HG03575 (cell line): ENCODE results near the gene SUSD6.
A peak's percentile ranks its signal among the peaks of the same experiment; 100 is the strongest.
"Not testable (repeated sequence)": the region's sequence is repeated elsewhere in the genome, so short reads cannot be mapped to it uniquely, and the experiment has no call there.

Experiments
- ATAC-seq: cut with Tn5 transposase; IDR thresholded peaks from one replicate; pipeline ENCODE4 v1.9.1; 2021; ENCODE audit not compliant: unreplicated experiment, insufficient number of reproducible peaks, low FRiP score; ENCODE audit errors: extremely low read depth

SUSD6 gene

GRCh38 chr14:69682621-69683263 is 71.3 kb downstream of the SUSD6 start:
- ATAC-seq, result no peak

DNA sequence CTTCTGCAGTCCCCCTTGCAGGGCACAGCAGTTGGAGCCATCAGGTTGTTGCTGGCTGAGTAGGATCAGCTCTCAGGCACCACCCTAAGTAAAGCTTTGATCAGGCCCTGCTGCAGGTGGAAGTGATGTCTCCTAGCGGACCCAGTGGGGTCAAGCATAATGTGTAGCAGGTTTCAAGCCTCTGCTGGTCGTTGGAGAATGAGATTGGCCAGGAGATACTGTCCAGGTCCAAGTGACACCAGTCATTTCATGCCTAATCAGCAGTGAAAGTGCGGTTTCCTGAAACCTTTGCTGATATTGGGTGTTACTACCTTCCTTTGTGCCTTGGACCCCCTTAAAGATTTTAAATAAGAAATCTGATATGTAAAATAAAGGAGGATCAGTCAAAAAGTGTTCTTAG is 72.6 kb downstream of the SUSD6 start:
- no peak for ATAC-seq

GRCh38 chr14:69684461-69685217 is 73.2 kb downstream of the SUSD6 start:
- ATAC-seq, result no peak

DNA sequence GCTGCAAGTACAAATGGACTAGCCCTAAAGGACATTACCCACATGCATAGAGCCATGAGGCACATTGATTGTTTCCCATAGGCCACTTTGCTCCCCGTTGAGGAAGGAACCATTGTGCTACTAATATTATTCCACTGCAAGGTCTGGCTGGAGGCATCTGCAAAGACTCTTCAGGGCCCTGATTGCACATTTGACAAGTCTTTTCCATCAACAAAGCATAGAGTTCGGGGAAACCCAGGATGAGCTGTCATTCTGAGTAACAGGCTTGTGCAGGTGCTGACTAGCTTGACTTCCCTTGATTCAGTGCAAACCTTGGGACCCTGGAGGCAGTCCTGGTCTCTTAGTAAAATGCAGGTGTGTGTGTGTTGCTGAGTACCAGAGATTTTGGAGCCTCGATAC is 73.8 kb downstream of the SUSD6 start:
- ATAC-seq, result no peak

GRCh38 chr14:69685716-69686115 is 74.3 kb downstream of the SUSD6 start:
- no peak for ATAC-seq

GRCh38 chr14:69687606-69688298 is 76.4 kb downstream of the SUSD6 start:
- no peak for ATAC-seq

- ATAC-seq, result no peak
Measured at GRCh38 chr14:69688299-69688649, 76.9 kb downstream of the SUSD6 start.

DNA sequence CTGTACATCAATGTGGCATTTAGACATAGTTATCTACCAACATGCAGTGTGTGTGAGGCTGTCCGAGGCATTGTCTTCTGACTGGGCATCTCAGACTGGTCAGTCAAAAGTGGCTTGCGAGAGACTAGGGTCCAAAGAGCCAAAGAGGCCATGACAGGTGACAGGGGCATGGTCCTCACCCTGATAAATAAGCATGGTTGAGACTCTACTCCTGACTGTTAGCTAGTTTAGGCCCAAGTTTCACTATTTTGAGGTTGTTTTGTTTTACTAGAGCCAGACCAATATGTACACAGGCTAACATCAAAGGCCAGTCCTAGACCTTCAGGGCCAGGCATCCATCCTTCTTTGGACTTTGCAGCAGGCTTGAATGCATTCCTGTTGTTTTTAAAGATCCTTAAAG is 78.6 kb downstream of the SUSD6 start:
- ATAC-seq, result no peak

- ATAC-seq, result no peak
Measured at GRCh38 chr14:69692594-69692993, 81.2 kb downstream of the SUSD6 start.

- no peak for ATAC-seq
Measured at GRCh38 chr14:69693145-69693544, 81.7 kb downstream of the SUSD6 start.

DNA sequence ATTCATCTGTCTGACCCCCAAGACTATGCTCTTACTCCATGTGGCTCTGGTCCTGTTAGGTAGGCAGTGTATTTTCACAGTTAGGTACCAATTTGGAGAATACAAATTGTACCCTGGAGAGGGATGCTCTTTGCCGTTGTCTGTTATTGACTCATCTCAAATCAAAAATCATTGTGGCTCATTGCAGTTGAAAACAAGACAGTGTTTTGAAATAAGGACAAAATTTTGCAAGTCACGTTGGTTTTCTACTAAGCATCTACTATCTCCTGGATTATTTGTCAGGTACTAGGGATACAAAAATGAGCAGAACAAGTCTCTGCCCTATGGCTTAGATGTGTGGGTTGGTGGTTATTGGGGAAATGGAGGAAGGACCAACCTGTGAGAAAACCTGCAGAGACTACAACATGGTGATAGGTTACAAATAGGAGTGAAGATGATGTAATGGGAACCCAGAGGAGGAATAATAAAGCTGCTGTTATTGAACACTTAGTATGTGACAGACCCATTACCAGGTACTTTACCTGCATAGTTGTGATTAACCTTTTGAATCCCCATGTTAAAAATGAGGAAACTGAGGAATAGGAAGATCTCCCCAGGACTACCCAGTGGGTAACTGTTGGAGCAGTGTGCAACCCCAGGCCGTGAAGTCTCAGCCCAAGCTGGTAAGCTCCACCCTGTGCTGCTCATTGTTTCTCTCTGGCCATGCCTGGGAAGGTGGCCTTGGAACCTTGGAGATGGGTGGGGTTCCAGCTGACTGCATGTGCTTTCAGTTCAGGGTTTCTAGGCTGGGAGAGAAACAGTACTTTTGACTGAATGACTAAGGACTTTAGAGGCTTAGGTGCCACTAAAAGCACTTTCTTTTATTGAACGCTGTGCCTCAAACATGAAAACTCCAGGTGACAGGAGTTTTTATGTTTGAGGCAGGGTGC is 82.7 kb downstream of the SUSD6 start:
- ATAC-seq, result peak; percentile 30

DNA sequence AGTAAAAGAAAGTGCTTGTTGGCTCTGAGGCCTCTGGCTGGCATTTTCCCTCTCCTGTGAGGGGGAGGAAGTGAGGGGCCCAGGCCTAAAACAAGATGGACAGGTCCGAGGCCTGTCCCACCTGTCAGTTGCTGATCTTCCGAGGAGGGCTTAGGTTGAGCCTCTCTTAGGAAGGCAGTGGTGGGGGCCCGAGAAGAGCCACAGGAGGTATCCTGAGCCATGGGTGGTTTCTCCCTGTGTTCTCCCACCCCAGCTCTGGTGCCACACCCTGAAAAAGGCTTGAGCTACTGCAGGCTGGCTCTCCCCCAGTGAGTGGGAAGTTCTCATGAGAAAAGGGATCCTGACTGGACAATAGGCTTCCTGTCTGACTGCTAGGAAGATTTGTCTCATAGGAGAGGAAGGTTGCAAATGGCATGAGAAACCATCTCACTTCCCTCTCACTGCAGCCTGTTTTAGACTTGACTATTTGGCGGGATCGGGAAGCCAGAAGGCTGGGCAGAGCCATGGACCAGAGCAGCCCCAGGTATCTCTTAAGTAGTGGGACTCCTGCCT is 83.4 kb downstream of the SUSD6 start:
- no peak for ATAC-seq

GRCh38 chr14:69695322-69696203 is 84.2 kb downstream of the SUSD6 start:
- no peak for ATAC-seq

DNA sequence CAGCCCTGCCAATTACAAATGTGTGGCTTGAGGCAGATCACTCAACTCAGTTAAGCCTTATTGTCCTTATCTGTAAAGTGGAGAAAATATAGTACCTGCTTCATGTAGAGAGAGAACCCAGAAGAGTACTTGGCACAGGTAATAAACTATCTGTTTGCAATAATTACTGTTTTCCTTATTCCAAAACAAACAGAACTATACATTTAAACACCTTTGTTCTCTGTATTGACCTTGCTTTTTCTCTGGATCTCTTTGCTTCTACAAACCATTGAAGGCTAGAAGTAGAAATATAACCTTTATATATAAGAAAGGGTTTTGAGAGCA is 84.8 kb downstream of the SUSD6 start:
- ATAC-seq, result no peak

DNA sequence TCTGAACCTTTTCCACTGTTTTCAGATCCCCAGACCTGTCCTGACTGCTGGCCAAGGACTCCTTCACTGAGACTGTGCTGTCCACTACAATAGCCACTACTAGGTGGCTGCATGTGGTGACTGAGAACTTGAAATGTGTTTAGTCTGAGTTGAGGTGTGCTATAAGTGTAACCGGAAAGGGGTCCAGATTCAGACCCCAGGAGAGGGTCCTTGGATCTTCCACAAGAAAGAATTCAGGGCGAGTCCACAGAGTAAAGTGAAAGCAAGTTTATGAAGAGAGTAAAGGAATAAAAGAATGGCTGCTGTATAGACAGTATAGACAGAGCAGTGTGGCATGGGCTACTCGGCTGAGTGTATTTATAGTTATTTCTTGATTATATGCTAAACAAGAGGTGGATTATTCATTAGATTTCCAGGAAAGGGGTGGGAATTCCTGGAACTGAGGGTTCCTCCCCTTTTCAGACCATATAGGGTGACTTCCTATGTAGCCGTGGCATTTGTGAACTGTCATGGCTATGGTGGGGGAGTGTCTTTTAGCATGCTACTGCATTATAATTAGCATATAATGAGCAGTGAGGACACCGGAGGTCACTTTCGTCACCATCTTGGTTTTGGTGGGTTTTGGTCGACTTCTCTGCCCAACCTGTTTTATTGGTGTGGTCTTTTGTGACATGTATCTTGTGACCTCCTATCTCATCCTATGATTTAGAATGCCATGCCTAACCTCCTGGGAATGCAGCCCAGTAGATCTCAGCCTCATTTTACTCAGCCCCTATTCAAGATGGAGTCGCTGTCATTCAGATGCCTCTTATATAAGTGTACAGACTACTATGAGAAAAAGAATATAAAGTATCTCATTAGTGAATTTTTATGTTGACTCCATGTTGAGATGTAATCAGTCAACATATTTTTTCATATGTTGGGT is 85.5 kb downstream of the SUSD6 start:
- ATAC-seq, result no peak

DNA sequence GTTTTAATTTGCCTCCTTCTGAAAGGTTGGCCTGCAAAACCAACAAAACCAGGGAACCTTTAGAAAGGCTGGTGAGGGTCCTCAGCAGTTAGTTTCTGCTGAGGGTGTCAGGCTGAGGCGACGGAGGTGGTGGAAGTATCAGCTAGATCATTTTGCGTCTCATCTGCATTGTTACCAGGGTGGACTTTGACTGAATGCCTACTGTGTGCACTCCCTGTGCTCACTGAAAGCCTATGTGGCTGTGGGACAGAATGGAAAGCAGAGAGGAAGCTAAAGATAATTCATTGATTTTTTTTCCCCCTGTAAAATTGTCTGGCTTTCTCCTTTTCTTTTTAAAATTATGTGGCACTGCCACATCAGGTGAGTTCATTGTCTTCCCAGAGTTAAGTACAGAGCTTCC is 87.2 kb downstream of the SUSD6 start:
- no peak for ATAC-seq

GRCh38 chr14:69699243-69699642 is 87.8 kb downstream of the SUSD6 start:
- ATAC-seq, result not testable (repeated sequence)
